ENCODE data around the gene SAXO1. TPM values are rescaled to one million over a fixed set of nuclear protein-coding genes. Genes with fewer than 3 reads are reported as not detected.
A peak's percentile ranks its signal among the peaks of the same experiment; 100 is the strongest.

SAXO1 gene
- total and polyA plus RNA-seq, 12 donors, result under 0.01 to 0.94 (median 0.23) TPM; not detected in 4

- H3K27me3 ChIP-seq, result no peaks in the 10 kb centered on the region
- H3K4me1 ChIP-seq (replicated peaks in 1 of 2), result no peaks in the 10 kb centered on the region
- no peak overlapping the region for H3K27ac ChIP-seq
- no peak for DNase-seq
- TF ChIP-seq CTCF (IDR thresholded peaks at IDR 0.05) (no peak), POLR2A (IDR thresholded peaks at IDR 0.05) (no peak)
- no peaks in the 10 kb centered on the region for H3K9me3 ChIP-seq (replicated peaks in 1 of 3)
- H3K4me3 ChIP-seq, result no peak overlapping the region
- 65 to 76% (median 69%) methylated on average over 3 of the region's 3 CpGs for WGBS, 4 donors
- H3K36me3 ChIP-seq (replicated peaks in 1 of 2), result no peaks in the 10 kb centered on the region
- intact Hi-C loops (cut with DNase I), result no loop called here
These were observed 63.9 kb downstream of the SAXO1 start for GRCh38 chr9:18969128-18969527.

- H3K4me1 ChIP-seq (replicated peaks in 1 of 2), result no peaks in the 10 kb centered on the region
- no peaks in the 10 kb centered on the region for H3K9me3 ChIP-seq (replicated peaks in 1 of 3)
- DNase-seq, result no peak
- intact Hi-C loops (cut with DNase I), result no loop called here
- H3K36me3 ChIP-seq (replicated peaks in 1 of 2), result no peaks in the 10 kb centered on the region
- no peak overlapping the region for H3K27ac ChIP-seq
- no peak overlapping the region for H3K4me3 ChIP-seq
- H3K27me3 ChIP-seq, result no peaks in the 10 kb centered on the region
- WGBS, 4 donors, result 83 to 88% (median 85%) methylated on average over 2 of the region's 2 CpGs
- TF ChIP-seq CTCF (IDR thresholded peaks at IDR 0.05), result no peak
These were observed 77.4 kb downstream of the SAXO1 start for GRCh38 chr9:18955626-18956025.

GRCh38 chr9:18951936-18952335 lies 81.1 kb downstream of the SAXO1 start:
- no peak for DNase-seq
- intact Hi-C loops (cut with DNase I), result no loop called here
- 81 to 91% (median 87%) methylated on average over 1 of the region's 1 CpG for WGBS, 4 donors
- no peak for TF ChIP-seq CTCF (IDR thresholded peaks at IDR 0.05)
- TF ChIP-seq POLR2A (IDR thresholded peaks at IDR 0.05), result no peak
- Histone ChIP-seq H3K27me3 (no peaks in the 10 kb centered on the region), H3K9me3 (replicated peaks in 1 of 3) (no peaks in the 10 kb centered on the region), H3K36me3 (replicated peaks in 1 of 2) (no peaks in the 10 kb centered on the region), H3K4me1 (replicated peaks in 1 of 2) (no peaks in the 10 kb centered on the region), H3K4me3 (no peak overlapping the region), H3K27ac (no peak overlapping the region)

- Histone ChIP-seq H3K27ac (peak overlapping the region in 1 of 5 donors; percentile 40), H3K36me3 (replicated peaks in 1 of 2) (no peaks in the 10 kb centered on the region), H3K4me3 (no peak overlapping the region), H3K9me3 (replicated peaks in 1 of 3) (no peaks in the 10 kb centered on the region), H3K4me1 (replicated peaks in 1 of 2) (no peaks in the 10 kb centered on the region), H3K27me3 (no peaks in the 10 kb centered on the region)
- WGBS, 4 donors, result 61 to 77% (median 68%) methylated on average over 4 of the region's 4 CpGs
- intact Hi-C loops (cut with DNase I), result no loop called here
- TF ChIP-seq POLR2A (IDR thresholded peaks at IDR 0.05) (no peak), CTCF (IDR thresholded peaks at IDR 0.05) (no peak)
- DNase-seq, result peak in 3 of 7 donors; percentile 29 to 49 (median 40)
These were observed 85.1 kb downstream of the SAXO1 start for GRCh38 chr9:18947892-18948339.

Data from adrenal gland (tissue), 12 donors.